Epithelial cell of proximal tubule (primary cell): ENCODE results near the gene LY6G5C. TPM values are rescaled to one million over a fixed set of nuclear protein-coding genes. Genes with fewer than 3 reads are reported as not detected.

Source experiments
- DNase-seq: peaks from one replicate; pipeline ENCODE4 v3.0.0-alpha.2; 2011; ENCODE audit warnings: low read depth
- H3K4me3 ChIP-seq: 2 replicates; pipeline ENCODE4 v1.5.1; 2011; ENCODE audit warnings: low read depth, mild to moderate bottlenecking, low read length
- total RNA-seq: library from RNA; depleted of rRNA; stranded (reverse); fragments of >200 nt; gene quantifications from 2 replicates; pipeline ENCODE4 v1.2.3, GENCODE V29; 2015
- TF ChIP-seq, protein P1 (sequence below): conservative IDR thresholded peaks from 2 replicates; pipeline ENCODE4 v1.5.1; 2012; ENCODE audit warnings: low read depth, mild to moderate bottlenecking, low read length

LY6G5C gene
- total RNA-seq, 1 donor from 2014 or later: 1.1 TPM

DNA sequence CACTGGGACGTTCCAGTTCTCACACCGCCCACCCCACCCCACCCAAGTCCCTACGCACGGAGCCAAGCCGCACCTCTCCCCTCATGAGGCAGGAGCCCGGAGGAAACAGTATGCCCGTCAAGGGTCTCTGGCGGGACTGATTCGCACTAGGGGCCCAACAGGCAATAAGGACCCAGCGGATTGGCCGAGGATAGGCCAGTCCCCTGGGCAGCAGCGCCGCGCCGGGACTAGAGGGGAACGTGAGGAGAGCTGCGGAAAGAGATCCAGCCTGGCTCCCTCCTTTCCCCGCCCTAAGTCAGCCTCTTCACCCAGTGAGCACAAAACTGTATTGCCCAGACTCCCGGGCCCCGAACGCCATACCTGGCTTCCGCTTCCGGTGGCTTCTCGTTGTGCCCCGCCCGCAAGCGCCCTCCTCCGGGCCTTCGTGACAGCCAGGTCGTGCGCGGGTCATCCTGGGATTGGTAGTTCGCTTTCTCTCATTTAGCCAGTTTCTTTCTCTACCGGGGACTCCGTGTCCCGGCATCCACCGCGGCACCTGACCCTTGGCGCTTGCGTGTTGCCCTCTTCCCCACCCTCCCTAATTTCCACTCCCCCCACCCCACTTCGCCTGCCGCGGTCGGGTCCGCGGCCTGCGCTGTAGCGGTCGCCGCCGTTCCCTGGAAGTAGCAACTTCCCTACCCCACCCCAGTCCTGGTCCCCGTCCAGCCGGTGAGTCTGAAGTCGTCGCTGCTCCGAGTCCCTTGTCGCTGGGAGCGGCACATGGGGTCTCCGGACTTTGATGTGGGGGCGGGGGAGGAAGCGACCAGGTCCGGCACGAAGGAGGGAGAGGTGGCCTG lies 15.1 kb downstream of the LY6G5C start, which contains the start of gene CSNK2B:
Gene CSNK2B (plus strand): TSS at position 580 of the 836 bp plus-strand sequence. CDS start 752 bp downstream, outside the sequence.
- DNase-seq: peak; percentile 77
- TF ChIP-seq, protein P1, sequence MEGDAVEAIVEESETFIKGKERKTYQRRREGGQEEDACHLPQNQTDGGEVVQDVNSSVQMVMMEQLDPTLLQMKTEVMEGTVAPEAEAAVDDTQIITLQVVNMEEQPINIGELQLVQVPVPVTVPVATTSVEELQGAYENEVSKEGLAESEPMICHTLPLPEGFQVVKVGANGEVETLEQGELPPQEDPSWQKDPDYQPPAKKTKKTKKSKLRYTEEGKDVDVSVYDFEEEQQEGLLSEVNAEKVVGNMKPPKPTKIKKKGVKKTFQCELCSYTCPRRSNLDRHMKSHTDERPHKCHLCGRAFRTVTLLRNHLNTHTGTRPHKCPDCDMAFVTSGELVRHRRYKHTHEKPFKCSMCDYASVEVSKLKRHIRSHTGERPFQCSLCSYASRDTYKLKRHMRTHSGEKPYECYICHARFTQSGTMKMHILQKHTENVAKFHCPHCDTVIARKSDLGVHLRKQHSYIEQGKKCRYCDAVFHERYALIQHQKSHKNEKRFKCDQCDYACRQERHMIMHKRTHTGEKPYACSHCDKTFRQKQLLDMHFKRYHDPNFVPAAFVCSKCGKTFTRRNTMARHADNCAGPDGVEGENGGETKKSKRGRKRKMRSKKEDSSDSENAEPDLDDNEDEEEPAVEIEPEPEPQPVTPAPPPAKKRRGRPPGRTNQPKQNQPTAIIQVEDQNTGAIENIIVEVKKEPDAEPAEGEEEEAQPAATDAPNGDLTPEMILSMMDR: no peak
- H3K4me3 ChIP-seq: peak within 1 kb of the TSS; percentile 98

DNA sequence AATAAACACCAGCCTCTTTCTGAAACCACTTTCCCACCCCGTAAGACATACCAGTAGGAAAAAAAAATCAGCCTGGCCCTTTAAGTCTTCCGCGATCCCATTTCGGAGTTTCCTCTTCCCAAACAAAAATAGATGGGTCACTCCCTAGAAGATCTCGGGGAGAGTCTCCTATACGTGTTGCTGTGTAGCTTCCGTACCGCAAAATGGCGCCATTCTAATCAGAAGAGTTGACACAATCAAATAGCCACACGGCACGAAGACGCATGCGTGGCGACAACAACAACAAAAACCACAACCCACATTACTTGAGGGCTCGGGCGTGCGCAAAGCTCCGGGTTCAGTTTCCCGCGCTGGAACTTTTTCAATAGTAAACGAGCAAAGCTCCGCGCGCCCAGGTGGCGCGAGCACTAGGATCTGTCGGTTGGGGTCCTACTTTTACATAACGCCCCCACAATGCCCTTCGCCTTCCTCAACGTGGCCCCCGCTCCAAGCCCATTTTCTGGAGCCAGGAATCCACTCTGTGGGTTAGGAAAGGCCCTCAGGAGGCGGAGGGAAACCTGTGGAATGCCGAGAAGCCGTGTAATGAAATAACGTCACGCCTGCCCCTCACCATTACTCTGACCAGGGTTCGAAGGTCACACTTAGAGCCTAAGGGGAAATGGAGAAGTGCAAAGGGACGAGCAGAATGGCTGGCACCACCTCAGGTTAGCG lies 15.9 kb downstream of the LY6G5C start, which contains the start of gene GPANK1:
Gene GPANK1 (minus strand): TSS at position 208 of the 711 bp plus-strand sequence. CDS start 519 bp downstream, outside the sequence.
- peak within 1 kb of the TSS; percentile 98 for H3K4me3 ChIP-seq
- DNase-seq: peak; percentile 62
- TF ChIP-seq, protein P1: no peak

DNA sequence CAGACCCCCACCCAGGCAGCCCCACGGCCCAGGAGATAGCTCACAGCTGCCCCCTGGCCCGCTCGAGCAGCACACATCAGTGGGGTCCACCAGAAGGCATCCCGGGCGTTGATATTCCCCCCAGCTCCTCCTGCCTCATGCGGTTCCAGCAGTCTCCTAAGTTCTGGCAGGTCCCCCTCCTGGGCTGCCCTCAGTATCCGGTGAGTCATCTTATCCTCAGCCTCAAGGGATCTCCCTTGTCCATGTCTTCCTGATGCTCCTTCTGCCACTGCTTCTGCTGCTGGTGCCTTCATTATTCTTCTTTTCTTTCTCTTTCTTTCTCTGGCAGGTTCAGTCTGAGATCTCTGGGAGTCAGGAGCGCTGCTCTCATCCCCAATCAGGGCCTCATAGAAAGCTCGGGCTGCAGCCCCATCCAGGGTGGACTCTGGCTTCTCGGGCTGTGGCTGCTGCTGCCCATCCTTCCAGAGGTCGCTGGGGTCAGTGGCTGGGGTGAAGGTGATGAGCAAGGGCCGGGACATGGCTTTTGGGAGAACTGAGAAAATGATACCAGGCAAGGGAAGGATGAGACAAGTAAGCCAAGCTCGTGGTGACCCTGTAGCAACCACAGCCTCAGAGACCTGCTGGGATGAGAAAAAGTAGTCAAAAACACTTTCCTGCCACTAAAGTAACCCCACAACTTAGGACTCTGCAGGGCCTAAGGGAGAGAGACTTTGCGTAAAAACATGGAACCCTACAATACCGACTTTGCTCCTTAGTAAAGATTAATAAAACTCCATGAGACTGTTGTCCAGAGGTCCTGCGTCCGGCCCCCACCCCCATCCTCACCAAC lies 16.7 kb downstream of the LY6G5C start:
- TF ChIP-seq, protein P1: no peak
- no peak for DNase-seq
- peak overlapping the region; percentile 98 for H3K4me3 ChIP-seq

DNA sequence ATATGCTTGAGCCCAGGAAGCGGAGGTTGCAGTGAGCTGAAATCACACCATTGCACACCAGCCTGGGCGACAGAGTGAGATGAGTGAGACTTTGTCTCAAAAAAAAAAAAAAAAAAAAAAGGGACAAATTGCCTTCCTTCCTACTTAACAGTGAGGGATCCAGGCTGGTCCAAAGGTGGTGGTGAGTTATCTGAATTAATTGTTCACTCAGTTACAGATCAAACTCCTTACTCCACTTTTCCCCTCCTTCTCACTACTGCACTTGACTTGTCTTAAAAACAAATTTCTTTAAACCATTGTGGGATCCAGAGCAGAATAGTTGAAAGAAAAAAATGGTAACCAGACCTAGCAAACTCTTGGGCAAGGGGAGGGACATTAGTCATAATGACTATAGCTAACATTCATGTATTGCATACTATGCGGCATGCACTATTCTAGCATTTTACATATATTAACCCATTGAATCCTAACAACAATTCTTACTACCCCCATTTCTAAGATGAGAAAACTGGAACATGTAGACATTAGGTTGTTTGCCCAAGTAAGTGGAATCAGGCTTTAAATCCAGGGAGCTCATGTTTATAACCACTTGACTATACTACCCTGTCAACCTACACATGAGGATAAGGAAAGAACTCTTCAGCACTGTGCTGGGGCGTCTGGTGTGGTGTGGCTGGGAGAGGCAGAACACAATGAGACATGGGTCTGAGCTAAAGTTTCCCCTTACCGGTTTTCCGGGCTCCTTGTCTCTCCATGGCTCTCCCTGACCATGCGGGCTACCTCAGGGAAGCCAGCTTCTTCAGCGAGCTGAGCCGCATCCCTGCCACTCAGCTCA lies 17.5 kb downstream of the LY6G5C start:
- DNase-seq: no peak
- peak overlapping the region; percentile 98 for H3K4me3 ChIP-seq

DNA sequence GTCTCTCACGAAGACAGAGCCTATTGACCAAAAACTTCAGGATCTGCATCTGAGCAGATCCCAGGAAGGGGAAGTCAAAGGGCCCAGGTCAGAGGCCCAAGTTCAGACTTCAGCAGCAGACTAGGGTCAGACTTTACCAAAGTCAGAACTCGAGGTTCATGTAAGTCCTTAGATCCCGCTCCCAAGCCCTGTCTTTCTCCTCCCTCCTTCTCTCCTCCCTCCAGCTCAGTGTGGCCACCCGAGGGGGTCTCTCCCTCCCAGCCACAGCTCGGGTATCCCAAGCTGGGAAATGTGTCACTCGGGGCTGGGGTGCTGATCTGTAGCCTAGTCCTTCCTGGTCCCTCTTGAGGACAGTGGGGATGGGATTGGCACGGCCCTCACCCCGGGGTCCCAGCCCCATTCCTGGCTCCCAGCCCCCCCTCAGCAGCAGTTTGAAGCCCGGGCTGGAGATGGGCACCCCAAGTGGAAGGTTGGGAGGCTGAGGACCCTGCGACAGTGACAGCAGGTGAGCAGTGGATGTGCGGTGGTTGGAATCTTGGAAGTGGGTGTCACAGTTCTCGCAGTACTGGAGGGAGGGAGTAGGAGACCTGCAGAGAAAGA lies 18.6 kb downstream of the LY6G5C start:
- TF ChIP-seq, protein P1: no peak
- H3K4me3 ChIP-seq: no peak overlapping the region
- DNase-seq: no peak

More for the DNA sequence above, 17.5 kb downstream of the LY6G5C start:
- TF ChIP-seq, protein P1: no peak
